GM18909 (cell line): Measurements from ENCODE around the gene FBXL16.
A peak's percentile ranks its signal among the peaks of the same experiment; 100 is the strongest.
"Not testable (repeated sequence)": the region's sequence is repeated elsewhere in the genome, so short reads cannot be mapped to it uniquely, and the experiment has no call there.

Source experiments
- ATAC-seq: cut with Tn5 transposase; IDR thresholded peaks from one replicate; pipeline ENCODE4 v1.9.1; 2021; ENCODE audit warnings: mild to moderate bottlenecking; ENCODE audit not compliant: unreplicated experiment, poor library complexity

The FBXL16 gene

GRCh38 chr16:705431-706188 is at the start of gene FBXL16:
FBXL16 (minus strand) TSS chr16:705801; CDS start chr16:697405, 8,396 bp downstream.
- ATAC-seq, result no peak

- ATAC-seq, result no peak
Observed at GRCh38 chr16:754656-755055, 49.1 kb upstream of the FBXL16 start.

- not testable (repeated sequence) for ATAC-seq
Observed at GRCh38 chr16:754121-754607, 48.6 kb upstream of the FBXL16 start.

GRCh38 chr16:752007-752312 is 46.4 kb upstream of the FBXL16 start:
- no peak for ATAC-seq

GRCh38 chr16:751152-752006 is 45.8 kb upstream of the FBXL16 start:
- no peak for ATAC-seq

GRCh38 chr16:750485-750884 is 44.9 kb upstream of the FBXL16 start:
- no peak for ATAC-seq

GRCh38 chr16:749010-749409 is 43.4 kb upstream of the FBXL16 start:
- no peak for ATAC-seq

GRCh38 chr16:747978-748746 is 42.6 kb upstream of the FBXL16 start:
- ATAC-seq, result no peak

GRCh38 chr16:746637-747036 is 41.0 kb upstream of the FBXL16 start:
- no peak for ATAC-seq

- no peak for ATAC-seq
Observed at GRCh38 chr16:745739-746138, 40.1 kb upstream of the FBXL16 start.

GRCh38 chr16:743794-744500 is 38.3 kb upstream of the FBXL16 start:
- no peak for ATAC-seq

- not testable (repeated sequence) for ATAC-seq
Observed at GRCh38 chr16:742894-743293, 37.3 kb upstream of the FBXL16 start.

- no peak for ATAC-seq
Observed at GRCh38 chr16:741986-742629, 36.5 kb upstream of the FBXL16 start.

- ATAC-seq, result peak; percentile 77
Observed at GRCh38 chr16:740764-741505, 35.3 kb upstream of the FBXL16 start, which contains the start of gene CIAO3. CIAO3 (minus strand) TSS chr16:740997; CDS start chr16:740985, 12 bp downstream.

GRCh38 chr16:740459-740763 is 34.8 kb upstream of the FBXL16 start:
- ATAC-seq, result peak; percentile 22

- no peak for ATAC-seq
Observed at GRCh38 chr16:739560-740458, 34.2 kb upstream of the FBXL16 start.

- ATAC-seq, result no peak
Observed at GRCh38 chr16:736936-737481, 31.4 kb upstream of the FBXL16 start.

GRCh38 chr16:735982-736453 is 30.4 kb upstream of the FBXL16 start:
- no peak for ATAC-seq
